Vagina (tissue), 2 donors: ENCODE data around the gene SCGB3A2. TPM values are rescaled to one million over a fixed set of nuclear protein-coding genes. Genes with fewer than 3 reads are reported as not detected.

ENCODE experiments used
- DNase-seq, 2 donors: peaks; one replicate each; pipeline ENCODE4 v3.0.0-alpha.2; 2017; ENCODE audit errors: extremely low spot score in 2 of 2
- H3K27ac ChIP-seq: fragments of 200-600 bp; sonication (generic); one replicate; pipeline ENCODE4 v1.5.1; 2019
- H3K27me3 ChIP-seq: fragments of 200-600 bp; sonication (generic); one replicate; pipeline ENCODE4 v1.5.1; 2019
- H3K36me3 ChIP-seq, 2 donors: fragments of 200-600 bp; sonication (generic); one replicate each; pipeline ENCODE4 v1.5.1; 2017 to 2019
- H3K4me1 ChIP-seq: fragments of 200-600 bp; sonication (generic); one replicate; pipeline ENCODE4 v1.5.1; 2019
- H3K4me3 ChIP-seq, 2 donors: fragments of 200-600 bp; sonication (generic); 1 replicate in 1 of 2; 2 replicates in 1 of 2; pipeline ENCODE4 v1.5.1; 2016 to 2019
- H3K9me3 ChIP-seq: fragments of 200-600 bp; sonication (generic); one replicate; pipeline ENCODE4 v1.5.1; 2019
- CTCF ChIP-seq, 3 experiments: fragments of 450-650 bp in 2 of 3; fragments of 200-600 bp in 1 of 3; sonication (generic) in 1 of 3; IDR thresholded peaks; one replicate each; pipeline ENCODE4 v1.5.1; 2017 to 2019; ENCODE audit warnings: antibody characterized with exemption in 3 of 3, mild to moderate bottlenecking in 2 of 3, moderate library complexity in 2 of 3
- POLR2A ChIP-seq, 2 donors: fragments of 450-650 bp; IDR thresholded peaks; one replicate each; pipeline ENCODE4 v1.6.1; 2017; ENCODE audit warnings: antibody characterized with exemption in 2 of 2, mild to moderate bottlenecking in 2 of 2, moderate library complexity in 2 of 2
- POLR2AphosphoS5 ChIP-seq, 2 donors: sonication (generic); formaldehyde crosslinking; IDR thresholded peaks; one replicate each; pipeline ENCODE4 v1.9.0; 2017; ENCODE audit warnings: antibody characterized with exemption in 2 of 2, mild to moderate bottlenecking in 2 of 2, low read depth in 1 of 2; ENCODE audit not compliant: insufficient read depth in 1 of 2
- intact Hi-C: fragments of 100-400 bp; cut with DNase I; formaldehyde crosslinking; loops from one replicate; pipeline ENCODE4 v1.15.1; 2023
- total RNA-seq: library from RNA; depleted of rRNA; stranded (reverse); fragments of >200 nt; gene quantifications from one replicate; pipeline ENCODE4 v1.2.3, GENCODE V29; 2016

Gene SCGB3A2
- total RNA-seq = not detected

- no peak for TF ChIP-seq POLR2A (IDR thresholded peaks at IDR 0.05)
Observed at GRCh38 chr5:147878066-147878759, at the start of gene SCGB3A2. Gene SCGB3A2, plus strand, starts transcription at chr5:147878711. Its CDS starts 93 bp downstream, at chr5:147878804.

GRCh38 chr5:147830035-147830434, 48.5 kb upstream of the SCGB3A2 start:
- no peak for DNase-seq
- Histone ChIP-seq H3K36me3 (no peaks in the 10 kb centered on the region), H3K4me1 (no peaks in the 10 kb centered on the region), H3K27me3 (no peaks in the 10 kb centered on the region), H3K4me3 (no peak overlapping the region), H3K27ac (no peak overlapping the region), H3K9me3 (no peaks in the 10 kb centered on the region)
- TF ChIP-seq CTCF (IDR thresholded peaks at IDR 0.05) = no peak
- no peak for TF ChIP-seq POLR2AphosphoS5 (IDR thresholded peaks at IDR 0.05; ENCODE audit: insufficient read depth in 1 of 2, low read depth in 1 of 2)
- TF ChIP-seq POLR2A (IDR thresholded peaks at IDR 0.05) = no peak
- intact Hi-C loops = no loop called here

More at GRCh38 chr5:147878066-147878759, at the start of gene SCGB3A2:
- intact Hi-C loops = no loop called here
- no peak for DNase-seq
- Histone ChIP-seq H3K27me3 (no peaks in the 10 kb centered on the region), H3K9me3 (no peaks in the 10 kb centered on the region), H3K4me1 (no peaks in the 10 kb centered on the region), H3K36me3 (no peaks in the 10 kb centered on the region), H3K27ac (no peak within 1 kb of the TSS), H3K4me3 (no peak within 1 kb of the TSS)

GRCh38 chr5:147831465-147831864, 47.0 kb upstream of the SCGB3A2 start, which contains the start of gene SPINK1:
Gene SPINK1, minus strand, starts transcription at chr5:147831671. Its CDS starts 94 bp downstream, at chr5:147831577.
- Histone ChIP-seq H3K27me3 (no peaks in the 10 kb centered on the region), H3K4me3 (no peak within 1 kb of the TSS), H3K4me1 (no peaks in the 10 kb centered on the region), H3K9me3 (no peaks in the 10 kb centered on the region), H3K27ac (no peak within 1 kb of the TSS), H3K36me3 (no peaks in the 10 kb centered on the region)
- intact Hi-C loops = no loop called here
- TF ChIP-seq CTCF (IDR thresholded peaks at IDR 0.05) = no peak
- TF ChIP-seq POLR2A (IDR thresholded peaks at IDR 0.05) = no peak
- TF ChIP-seq POLR2AphosphoS5 (IDR thresholded peaks at IDR 0.05; ENCODE audit: insufficient read depth in 1 of 2, low read depth in 1 of 2) = no peak
- DNase-seq = no peak

GRCh38 chr5:147832541-147832940, 46.0 kb upstream of the SCGB3A2 start:
- no peak for DNase-seq
- Histone ChIP-seq H3K4me3 (no peak overlapping the region), H3K36me3 (no peaks in the 10 kb centered on the region), H3K9me3 (no peaks in the 10 kb centered on the region), H3K27ac (no peak overlapping the region), H3K4me1 (no peaks in the 10 kb centered on the region), H3K27me3 (no peaks in the 10 kb centered on the region)
- no peak for TF ChIP-seq POLR2A (IDR thresholded peaks at IDR 0.05)
- TF ChIP-seq POLR2AphosphoS5 (IDR thresholded peaks at IDR 0.05; ENCODE audit: insufficient read depth in 1 of 2, low read depth in 1 of 2) = no peak
- no peak for TF ChIP-seq CTCF (IDR thresholded peaks at IDR 0.05)
- intact Hi-C loops = no loop called here

- intact Hi-C loops = no loop called here
- no peak for TF ChIP-seq POLR2AphosphoS5 (IDR thresholded peaks at IDR 0.05; ENCODE audit: insufficient read depth in 1 of 2, low read depth in 1 of 2)
- no peak for TF ChIP-seq CTCF (IDR thresholded peaks at IDR 0.05)
- TF ChIP-seq POLR2A (IDR thresholded peaks at IDR 0.05) = no peak
Observed at GRCh38 chr5:147835386-147835798, 43.1 kb upstream of the SCGB3A2 start.

More at GRCh38 chr5:147835386-147835798, 43.1 kb upstream of the SCGB3A2 start:
- Histone ChIP-seq H3K4me1 (no peaks in the 10 kb centered on the region), H3K9me3 (no peaks in the 10 kb centered on the region), H3K27me3 (no peaks in the 10 kb centered on the region), H3K4me3 (no peak overlapping the region), H3K27ac (no peak overlapping the region), H3K36me3 (no peaks in the 10 kb centered on the region)
- DNase-seq = no peak
